GM18502 (cell line): ENCODE data around the gene MAP2K7.

ENCODE experiments used
- ATAC-seq: cut with Tn5 transposase; IDR thresholded peaks from one replicate; pipeline ENCODE4 v1.9.1; 2021; ENCODE audit warnings: mild to moderate bottlenecking; ENCODE audit not compliant: unreplicated experiment, poor library complexity

Gene MAP2K7

DNA sequence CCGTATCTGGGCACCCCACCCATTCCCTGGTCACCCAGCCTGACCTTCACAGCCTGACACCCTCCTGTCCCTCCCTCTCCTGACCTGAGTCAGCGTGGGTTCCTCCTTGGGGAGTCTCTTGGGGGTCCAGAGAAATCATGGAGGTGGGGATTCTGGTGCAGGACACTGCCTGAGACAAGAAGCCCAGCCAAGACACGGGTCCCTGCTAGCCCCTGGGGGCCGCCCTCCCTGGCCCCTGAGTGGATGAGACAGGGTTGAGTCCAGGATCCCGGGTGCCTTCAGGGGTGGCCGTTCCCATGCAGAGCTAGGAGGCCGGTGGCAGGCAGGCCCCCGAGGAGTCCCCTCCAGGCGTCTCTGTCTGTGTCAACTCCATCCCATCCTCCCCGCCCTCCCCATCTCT is 1.6 kb downstream of the MAP2K7 start:
- ATAC-seq = no peak

DNA sequence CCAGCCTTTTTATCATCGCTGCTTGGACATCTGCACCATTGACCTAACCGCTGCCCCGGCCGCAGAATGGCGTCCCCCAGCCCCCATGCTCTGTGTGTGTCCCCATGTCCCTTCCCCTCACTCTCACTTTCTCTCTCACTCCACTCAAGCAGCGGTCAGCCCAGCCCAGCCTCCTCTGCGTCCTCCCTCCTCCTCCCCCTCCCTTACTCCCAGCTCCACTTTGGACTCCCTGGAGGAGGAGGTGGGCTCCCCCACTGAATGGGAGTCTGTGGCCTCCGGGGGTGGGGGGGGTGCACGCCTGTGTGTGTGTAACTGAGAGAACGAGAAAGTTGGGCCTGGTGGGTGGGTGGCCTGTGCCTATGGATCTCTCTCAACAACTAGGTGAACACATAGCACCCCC is 2.2 kb downstream of the MAP2K7 start:
- no peak for ATAC-seq

DNA sequence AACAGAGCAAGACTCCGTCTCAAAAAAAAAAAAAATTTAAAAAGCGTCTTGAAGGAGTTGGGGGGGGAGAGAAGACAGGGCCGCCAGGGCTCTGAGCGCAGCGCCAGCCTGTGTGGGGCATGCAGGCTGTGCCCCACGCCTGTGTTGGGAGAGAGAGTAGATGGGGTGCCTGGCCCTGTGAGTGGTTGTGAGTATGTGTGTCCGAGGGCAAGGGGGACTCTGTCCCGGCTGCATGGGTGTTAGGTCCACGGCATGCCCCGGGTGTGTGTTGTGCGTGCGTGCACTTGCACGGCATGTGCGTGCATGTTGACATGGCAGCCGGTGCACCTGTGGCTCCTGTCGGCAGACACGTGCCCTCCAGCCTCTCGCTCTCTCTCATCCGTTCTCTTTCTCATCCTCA is 3.4 kb downstream of the MAP2K7 start:
- ATAC-seq = no peak

DNA sequence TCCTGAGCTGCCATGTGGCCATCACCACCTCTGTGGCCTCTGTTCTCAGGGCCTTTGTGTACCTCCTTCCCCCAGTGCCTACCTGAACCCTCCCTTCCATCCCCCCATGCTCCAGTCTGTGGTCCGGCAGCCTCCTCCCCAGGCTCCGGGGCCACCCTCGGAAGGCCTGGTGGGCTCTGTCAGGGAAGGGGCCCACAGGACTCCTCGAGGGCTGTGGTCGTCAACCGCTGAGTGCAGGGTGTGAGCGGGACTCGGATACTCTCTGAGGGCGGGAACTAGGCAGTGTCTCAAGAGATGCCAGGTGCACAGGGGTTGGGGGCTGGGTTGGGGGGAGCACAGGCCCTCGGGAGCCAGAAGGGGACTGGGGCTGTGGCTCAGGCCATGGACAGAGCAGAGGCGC is 3.9 kb downstream of the MAP2K7 start:
- no peak for ATAC-seq

DNA sequence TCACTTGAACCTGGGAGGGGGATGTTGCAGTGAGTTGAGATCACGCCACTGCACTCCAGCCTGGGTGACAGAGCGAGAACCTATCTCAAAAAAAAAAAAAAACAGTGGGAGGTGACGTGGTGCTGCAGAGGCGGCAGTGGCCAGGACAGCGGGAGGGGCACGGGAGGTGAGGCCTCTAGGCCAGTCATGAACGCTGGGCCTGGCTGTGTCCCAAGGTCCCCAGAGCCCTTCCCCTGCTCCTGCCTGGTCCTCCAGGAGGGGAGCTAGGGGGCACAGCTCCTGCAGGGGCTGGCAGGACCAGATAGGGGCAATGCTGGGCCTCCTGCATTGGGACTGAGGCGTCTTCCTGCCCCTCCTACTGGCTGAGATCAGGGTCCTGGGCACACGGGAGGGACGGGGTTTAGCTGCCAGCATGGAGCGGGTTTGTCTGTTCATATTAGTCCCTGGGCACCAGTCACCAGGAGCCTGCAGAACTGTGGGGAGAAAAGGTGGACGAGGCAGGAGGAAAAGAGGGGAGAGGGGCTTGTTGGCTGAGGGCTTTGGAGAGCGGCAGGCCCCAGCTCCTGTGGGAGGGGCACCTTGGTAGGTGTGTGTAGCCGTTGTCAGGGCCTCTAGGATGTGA is 4.5 kb downstream of the MAP2K7 start:
- ATAC-seq = no peak

DNA sequence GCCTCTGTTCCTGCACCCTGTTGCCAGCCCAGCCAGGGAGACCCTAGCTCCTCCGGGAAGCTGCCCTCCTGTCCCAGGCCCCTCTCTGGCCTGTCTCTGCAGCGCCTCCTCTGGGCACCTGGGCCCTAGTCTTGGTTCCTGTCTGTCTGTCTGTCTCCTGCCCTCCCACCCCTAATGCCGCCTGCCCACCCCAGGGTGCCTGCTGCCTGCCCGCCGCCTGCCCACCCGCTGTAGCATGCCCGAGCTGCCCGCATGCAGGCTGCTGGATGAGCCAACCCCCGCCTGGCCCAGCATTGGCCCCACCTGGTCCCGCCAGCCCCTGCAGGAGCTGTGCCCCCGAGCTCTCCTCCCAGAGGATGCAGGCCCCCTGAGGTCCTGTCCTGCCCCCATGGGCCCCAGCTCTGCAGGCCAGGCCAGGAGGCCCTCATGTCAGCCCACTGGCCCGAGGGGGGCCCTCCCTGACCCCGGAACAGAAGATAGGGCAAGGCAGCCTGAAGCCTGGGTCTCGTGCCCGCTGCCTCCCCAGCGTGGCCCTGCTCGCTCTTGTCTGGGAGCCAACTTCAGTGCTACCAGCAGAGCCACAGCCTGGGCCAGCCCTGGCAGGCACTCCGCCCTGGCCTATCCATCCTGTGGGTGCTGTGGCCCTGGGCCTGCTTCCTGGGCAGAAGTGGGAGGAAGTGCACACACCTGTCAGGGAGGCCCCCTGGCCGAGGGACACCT is 5.2 kb downstream of the MAP2K7 start:
- no peak for ATAC-seq

DNA sequence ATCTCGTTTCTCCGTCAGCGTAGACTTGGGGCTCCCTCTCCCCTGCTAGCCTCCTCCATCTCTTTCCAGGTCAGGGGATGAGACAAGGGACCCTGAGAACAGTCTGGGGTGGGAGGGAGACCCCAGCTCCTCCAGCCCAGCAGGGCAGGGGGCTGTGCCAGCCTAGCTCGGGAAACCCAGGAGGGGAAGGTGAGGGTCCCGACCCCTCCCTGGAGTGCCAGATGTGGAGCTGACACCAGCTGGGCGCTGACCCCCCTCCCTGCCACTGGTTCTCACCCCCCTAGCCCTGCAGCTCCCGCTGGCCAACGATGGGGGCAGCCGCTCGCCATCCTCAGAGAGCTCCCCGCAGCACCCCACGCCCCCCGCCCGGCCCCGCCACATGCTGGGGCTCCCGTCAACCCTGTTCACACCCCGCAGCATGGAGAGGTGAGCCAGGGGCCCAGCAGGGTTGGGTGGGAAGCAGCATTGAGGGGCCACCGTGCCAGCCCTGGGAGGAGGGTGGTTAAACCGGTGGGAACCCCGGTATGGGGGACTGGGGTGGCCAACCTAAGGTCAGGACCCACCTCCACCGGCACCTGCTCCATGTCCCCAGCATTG is 5.9 kb downstream of the MAP2K7 start:
- ATAC-seq = no peak

DNA sequence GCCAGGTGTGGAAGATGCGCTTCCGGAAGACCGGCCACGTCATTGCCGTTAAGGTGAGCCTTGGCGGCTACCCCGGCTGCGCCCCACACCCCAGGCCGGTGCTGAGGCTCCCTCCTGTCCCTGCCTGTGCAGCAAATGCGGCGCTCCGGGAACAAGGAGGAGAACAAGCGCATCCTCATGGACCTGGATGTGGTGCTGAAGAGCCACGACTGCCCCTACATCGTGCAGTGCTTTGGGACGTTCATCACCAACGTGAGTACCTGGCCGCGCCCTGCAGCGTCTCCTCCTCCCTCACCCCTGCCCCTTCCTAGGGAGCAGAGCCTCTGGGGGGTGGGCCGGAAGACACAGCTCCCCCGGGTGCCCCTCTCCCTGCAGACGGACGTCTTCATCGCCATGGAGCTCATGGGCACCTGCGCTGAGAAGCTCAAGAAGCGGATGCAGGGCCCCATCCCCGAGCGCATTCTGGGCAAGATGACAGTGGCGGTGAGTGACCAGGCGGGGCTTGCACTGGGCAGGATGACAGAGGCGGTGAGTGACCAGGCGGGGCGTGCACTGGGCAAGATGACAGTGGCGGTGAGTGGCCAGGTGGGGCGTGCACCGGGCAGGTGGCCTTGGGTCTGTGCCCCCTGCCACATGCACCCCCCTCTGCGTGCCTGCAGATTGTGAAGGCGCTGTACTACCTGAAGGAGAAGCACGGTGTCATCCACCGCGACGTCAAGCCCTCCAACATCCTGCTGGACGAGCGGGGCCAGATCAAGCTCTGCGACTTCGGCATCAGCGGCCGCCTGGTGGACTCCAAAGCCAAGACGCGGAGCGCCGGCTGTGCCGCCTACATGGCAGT is 6.9 kb downstream of the MAP2K7 start:
- ATAC-seq = no peak

DNA sequence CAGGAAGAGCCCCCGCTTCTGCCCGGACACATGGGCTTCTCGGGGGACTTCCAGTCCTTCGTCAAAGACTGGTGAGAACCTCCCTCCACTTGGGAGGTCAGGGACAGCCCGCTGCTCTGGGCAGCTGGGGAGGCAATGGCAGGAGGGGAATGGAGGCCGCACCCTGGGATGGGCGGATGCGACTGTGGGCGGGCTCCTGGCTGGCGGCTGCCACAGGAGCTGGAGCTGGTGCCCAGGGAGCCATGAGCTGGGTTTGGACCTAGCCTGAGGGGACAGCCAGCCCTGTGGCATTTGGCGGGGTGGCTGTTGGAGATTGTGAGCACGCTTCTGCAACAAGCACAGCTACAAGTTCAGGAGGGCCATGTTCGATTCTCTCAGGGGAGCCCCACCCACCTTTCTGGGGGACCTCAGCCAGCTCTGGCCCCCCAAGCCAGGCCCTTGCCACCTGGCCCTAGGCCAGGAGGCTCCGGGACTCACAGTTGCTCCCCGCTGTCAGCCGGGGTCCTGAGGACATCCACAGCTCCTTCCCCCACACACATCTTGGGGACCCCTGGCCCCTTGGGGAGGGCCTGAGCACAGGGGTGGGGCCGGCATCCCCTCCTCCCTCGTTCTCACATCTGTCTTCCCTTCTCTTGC is 7.9 kb downstream of the MAP2K7 start:
- ATAC-seq = no peak

DNA sequence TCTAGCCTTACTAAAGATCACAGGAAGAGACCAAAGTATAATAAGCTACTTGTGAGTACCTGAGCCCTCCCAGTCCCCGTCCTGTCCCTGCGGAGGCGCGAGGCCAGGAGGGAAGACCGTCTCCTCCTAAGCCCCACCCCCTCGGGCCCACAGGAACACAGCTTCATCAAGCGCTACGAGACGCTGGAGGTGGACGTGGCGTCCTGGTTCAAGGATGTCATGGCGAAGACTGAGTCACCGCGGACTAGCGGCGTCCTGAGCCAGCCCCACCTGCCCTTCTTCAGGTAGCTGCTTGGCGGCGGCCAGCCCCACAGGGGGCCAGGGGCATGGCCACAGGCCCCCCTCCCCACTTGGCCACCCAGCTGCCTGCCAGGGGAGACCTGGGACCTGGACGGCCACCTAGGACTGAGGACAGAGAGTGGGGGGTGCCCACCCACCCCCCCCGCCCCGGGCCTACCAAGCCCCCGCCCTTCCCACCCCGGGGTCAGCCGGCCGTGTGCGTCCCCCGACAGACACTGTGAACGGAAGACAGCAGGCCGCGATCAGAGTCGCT is 8.5 kb downstream of the MAP2K7 start:
- ATAC-seq = no peak

DNA sequence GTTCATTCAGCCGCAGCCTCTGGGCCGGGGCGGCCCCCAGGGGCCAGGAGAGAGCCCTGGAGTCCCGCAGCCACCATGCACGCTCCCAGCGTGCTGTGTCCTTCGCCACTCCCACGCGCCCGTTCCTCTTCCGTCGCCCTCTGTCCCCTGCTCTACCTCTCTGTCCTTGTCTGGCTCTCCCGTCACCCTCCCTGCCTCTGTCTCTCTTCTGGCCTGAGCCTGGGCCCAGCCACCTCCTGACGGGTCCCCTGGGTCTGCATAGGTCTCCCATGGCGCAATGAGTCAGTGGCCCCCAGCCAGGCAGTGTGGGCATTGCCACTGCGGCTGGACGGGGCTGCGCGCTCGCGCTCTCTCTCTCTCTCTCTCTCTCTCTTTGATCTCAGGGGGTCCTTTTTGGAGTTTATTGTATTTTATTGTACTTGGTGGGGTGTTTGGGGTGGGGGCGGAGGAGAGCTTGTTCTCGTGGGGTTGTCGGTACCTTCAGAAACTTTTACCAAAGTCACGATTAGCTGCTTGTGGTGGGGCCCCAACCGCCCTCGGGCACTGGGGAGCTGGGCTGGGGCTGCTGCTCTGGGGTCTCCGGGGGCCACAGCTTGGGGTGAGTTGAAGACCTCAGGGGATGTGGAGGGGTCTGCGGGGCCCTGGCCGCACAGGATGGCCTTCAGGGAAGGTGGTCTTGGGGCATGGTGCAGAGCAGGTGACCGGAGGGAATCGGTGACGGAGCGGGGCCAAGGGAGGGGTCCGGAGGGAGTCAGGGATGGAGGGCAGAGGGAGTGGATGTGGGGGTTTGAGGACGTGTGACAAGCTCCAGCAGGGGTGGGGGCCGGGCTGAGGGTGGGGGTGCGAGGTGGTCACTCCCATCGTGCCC is 9.3 kb downstream of the MAP2K7 start:
- no peak for ATAC-seq

DNA sequence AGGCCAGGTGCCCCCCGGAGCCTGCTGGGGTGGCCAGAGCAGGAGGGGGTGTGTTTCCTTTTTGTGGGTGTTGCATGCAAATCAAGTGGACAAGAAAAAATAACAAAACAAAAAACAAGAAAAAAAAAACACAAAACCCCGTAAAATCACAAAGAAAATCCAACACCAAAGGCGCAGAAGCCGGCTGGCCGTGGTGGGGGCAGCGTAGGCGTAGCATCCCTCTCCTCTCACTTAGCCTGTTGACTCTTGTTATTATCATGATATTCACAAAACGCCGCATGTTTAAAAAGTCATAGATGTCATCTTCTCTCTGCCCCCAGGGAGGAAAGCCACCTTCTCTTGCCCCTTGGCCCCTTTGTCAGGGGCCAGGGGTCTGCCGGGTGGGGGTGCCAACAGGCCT is 10.0 kb downstream of the MAP2K7 start:
- no peak for ATAC-seq

DNA sequence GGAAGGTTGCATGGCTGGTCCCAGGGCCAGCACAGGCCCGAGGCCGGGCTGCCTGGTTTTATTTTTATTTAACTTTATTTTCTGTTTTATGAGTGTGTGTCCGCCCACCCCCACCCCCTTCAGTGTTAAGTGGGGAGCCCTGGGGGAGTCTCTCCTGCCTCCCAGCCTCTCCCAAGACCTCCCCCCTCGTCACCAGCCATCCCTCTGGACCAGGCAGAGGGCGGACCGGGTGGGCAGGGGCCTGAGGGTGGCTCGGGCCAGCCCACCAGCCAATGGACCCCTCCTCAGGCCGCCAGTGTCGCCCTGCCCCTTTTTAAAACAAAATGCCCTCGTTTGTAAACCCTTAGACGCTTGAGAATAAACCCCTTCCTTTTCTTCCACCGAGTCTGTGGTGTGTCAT is 10.4 kb downstream of the MAP2K7 start:
- ATAC-seq = no peak

DNA sequence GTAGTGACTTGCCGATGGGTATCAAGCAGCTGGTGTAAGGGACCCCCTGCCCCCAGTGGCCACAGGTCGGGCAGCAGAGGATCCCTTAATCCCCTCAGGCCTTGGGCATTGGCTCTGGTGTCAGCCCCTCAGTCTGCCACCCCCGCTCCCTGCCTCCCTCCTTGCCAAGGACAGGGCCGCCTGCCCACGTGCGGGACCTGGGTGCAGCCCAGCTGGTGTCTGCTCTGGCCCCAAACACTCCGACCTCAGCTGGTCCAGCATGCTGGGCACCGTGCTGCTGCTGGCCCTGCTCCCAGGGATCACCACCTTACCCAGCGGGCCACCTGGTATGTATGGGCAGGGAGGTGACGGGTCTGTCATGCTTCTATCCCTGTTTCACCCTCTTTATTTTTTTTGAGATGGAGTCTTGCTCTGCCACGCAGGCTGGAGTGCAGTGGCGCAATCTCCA is 10.9 kb downstream of the MAP2K7 start, which contains the start of gene TGFBR3L:
Gene TGFBR3L (plus strand): TSS at position 233 of the 448 bp plus-strand sequence.
- ATAC-seq = no peak

DNA sequence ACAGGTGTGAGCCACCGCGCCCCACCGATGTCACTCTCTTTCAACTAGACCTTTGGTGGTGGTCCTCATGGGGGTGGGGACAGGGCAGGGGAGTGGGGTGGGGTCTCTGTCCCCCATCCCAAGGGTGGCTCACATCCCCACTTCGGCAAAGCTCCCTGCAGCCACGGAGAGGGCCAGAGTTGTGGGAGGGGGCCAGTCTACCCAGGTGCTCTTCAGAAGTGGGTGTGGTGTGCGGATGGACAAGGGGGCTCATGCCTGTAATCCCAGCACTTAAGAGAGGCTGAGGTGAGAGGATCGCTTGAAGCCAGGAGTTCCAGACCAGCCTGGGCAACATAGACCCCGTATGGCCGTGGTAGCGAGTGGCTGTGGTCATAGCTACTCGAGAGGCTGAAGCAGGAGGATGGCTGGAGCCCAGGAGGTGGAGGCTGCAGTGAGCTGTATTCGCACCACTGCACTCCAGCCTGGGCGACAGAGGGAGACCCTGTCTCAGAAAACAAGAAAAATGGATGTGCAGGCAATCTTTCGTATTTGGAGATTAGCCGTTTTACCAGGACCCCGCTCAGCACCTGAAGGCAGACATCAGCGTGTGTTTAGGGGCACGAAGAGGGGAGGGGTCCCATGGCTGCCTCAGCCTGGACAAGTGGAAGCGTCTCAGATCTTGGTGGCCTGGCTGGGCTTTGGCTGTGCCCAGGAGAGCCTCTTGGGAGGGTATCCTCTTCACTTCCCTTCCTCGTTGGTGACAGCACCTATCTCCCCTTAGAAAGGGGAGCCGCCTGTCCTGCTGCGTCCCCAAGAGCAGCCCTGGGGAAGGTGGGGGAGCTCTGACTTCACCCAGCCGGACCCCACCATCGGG is 11.8 kb downstream of the MAP2K7 start:
- ATAC-seq = no peak

DNA sequence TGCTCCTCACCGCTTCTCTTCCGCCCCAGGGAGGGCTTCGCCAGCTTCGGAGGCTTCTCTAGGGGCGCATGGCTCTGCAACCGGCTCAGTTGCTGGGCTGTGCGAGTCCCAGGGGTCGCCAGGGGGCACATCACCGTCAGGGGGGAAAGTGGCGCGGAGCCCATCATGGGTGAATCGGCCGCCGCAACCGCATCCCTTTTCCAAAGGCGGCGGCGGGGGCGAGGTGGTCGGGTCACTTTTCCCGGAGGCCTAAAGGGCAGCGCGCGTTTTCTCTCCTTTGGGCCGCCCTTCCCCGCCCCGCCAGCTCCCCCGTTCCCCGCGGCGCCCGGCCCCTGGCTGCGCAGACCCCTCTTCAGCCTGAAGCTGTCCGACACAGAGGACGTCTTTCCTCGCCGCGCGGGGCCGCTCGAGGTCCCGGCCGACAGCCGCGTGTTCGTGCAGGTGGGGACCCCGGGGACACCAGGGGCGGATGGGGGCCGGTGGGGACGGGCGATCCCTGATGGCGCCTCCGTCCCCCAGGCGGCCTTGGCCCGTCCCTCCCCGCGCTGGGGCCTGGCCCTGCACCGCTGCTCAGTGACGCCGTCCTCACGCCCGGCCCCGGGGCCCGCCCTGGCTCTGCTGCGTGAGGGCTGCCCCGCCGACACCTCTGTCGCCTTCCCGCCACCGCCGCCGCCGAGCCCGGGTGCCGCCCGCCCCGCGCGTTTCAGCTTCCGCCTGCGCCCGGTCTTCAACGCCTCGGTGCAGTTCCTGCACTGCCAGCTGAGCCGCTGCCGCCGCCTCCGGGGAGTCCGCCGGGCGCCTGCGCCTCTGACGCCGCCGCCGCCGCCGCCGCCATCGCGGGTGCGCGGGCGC is 12.7 kb downstream of the MAP2K7 start:
- no peak for ATAC-seq

DNA sequence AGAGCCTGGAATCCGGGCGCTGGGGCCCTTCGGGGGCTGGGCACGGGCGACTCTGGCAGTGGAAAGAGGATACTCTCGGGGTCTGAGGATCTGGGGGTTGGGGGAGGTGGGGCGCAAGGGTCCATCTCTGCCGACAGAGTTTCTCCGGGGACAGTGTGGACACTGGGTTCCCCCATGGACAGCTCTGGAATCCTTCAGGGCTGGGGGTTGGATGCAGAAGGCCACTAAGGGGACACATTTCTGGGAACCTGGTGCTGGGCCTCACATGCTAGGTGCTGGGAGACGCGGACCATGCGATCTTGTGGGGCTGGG is 13.2 kb downstream of the MAP2K7 start:
- no peak for ATAC-seq
